Dermis blood vessel endothelial cell (primary cell): ENCODE results near the gene CCDC174. TPM values are rescaled to one million over a fixed set of nuclear protein-coding genes. Genes with fewer than 3 reads are reported as not detected.

Experiments used
- DNase-seq: peaks from one replicate; pipeline ENCODE4 v3.0.0; 2010
- total RNA-seq: library from RNA; depleted of rRNA; stranded (reverse); fragments of >200 nt; gene quantifications from 2 replicates; pipeline ENCODE4 v1.2.3, GENCODE V29; 2014

Gene CCDC174
- total RNA-seq, 1 donor from 2014 or later: 8.3 TPM

GRCh38 chr3:14703791-14704190 lies 52.2 kb downstream of the CCDC174 start:
- DNase-seq: no peak

- no peak for DNase-seq
Observed at GRCh38 chr3:14706096-14706495, 54.5 kb downstream of the CCDC174 start.

- DNase-seq: no peak
Observed at GRCh38 chr3:14716591-14716990, 65.0 kb downstream of the CCDC174 start.

- no peak for DNase-seq
Observed at GRCh38 chr3:14717307-14717706, 65.7 kb downstream of the CCDC174 start.

GRCh38 chr3:14718539-14718938 lies 67.0 kb downstream of the CCDC174 start:
- no peak for DNase-seq

DNA sequence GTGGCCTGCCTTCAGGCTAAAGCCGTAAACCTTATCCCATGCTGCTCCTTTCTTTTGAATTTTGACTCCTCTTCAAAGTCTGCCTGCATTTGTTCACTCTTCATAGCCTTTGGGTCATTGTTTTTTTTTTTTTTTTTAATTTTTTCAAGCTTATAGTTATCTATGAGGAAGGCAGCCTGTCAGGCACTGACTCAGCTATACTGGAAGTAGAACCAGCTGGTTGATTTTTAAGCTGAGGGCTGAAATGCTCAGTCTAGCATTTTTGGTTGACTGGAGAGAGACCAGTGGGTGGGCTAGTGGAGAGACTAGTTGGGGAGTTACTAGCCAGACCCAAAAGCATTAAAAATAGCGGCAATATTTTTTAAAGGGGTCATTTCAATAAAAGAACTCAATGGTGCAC lies 67.4 kb downstream of the CCDC174 start:
- no peak for DNase-seq

DNA sequence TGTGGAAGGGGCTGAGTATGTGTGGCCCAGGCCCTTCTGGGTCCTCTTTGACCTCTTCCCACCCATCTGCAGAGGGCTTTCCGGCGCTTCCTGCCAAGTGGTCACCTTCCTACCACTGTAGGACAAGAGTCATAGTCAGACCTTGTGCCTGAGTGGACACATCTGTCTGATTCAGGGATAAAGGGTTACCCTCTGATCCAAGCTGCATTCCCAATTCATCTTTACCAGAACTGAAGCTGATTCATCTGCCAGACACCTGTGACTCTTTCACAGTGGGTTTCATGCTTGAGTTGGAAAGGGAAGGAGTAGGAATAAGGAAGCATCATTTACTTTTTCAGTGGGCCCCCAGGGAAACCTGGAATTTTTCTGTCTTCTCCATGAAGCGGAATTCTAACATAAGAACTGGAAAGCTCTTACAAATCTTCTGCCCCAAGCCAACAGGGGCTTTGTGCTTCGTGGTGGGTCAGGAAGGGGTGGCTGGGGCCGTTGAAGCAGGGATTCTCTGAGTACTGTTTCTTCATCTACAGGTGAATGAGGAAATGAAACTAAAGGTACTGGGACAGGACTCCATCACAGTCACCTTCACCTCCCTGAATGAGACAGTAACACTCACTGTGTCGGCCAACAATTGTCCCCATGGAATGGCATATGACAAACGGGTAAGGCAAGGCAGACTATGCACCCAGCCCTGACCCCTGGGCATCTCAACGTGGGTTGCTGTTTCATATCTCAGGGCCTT lies 69.7 kb downstream of the CCDC174 start:
- DNase-seq: no peak

Other genes with a start within 250 kb of the CCDC174 start
- gene SLC6A6, start 249.2 kb upstream of the CCDC174 start, total RNA-seq: 10.9 and 28.6 TPM in 2 replicates
- gene GRIP2, start 111.4 kb upstream of the CCDC174 start, total RNA-seq: under 0.01 TPM in 1 of 2 replicates, not detected in the other
- gene C3orf20, start 23.4 kb downstream of the CCDC174 start, total RNA-seq: not detected in 2 replicates
- 103 and 196 TPM in 2 replicates for gene FGD5, start 167.2 kb downstream of the CCDC174 start, total RNA-seq